ENCODE data around the gene OR51B5. TPM values are rescaled to one million over a fixed set of nuclear protein-coding genes. Genes with fewer than 3 reads are reported as not detected.

OR51B5 gene
- total and polyA plus RNA-seq, 2 donors (not counting 3 experiments of a cell fraction or from before 2014, with no cell fraction given) = 0.07 TPM; not detected in 1

GRCh38 chr11:5364214-5364613 is 20.9 kb upstream of the OR51B5 start:
- H3K4me2 ChIP-seq (ENCODE audit: insufficient read depth, low read length) = no peak overlapping the region
- ChIA-PET CTCF (interaction anchor here (0.8 to 2.0 kb wide), 7 partner anchors 18 to 1177 kb away, joined by 3 to 8 read pairs (median 4); no protein-coding TSS in a partner anchor), POLR2A (no interaction called here)
- no peaks in the 10 kb centered on the region for H4K20me1 ChIP-seq (replicated peaks; ENCODE audit: control insufficient read depth, extremely low read depth, insufficient read depth, low read length)
- no TSS peak for BruUV-seq (replicated peaks)
- intact Hi-C loops (cut with micrococcal nuclease) = no loop called here
- FAIRE-seq = peak; percentile 61
- no peak overlapping the region for H3K4me3 ChIP-seq (replicated peaks in 1 of 3; ENCODE audit: insufficient read depth in 1 of 3, low read depth in 1 of 3, low read length in 3 of 3)
- DNase-seq (ENCODE audit: low read depth, low spot score) = peak; percentile 43
- dilution Hi-C loops (cut with MboI; ENCODE audit: extremely low pct_ligation_motif_present, low sequenced_read_pairs) = no loop called here
- no peak overlapping the region for H2AFZ ChIP-seq (ENCODE audit: low read depth, low read length)
- peaks cover 32% of the 10 kb centered on the region for H3K4me1 ChIP-seq (ENCODE audit: control insufficient read depth, extremely low read depth, insufficient read depth, low read length)
- H3K27me3 ChIP-seq (ENCODE audit: control insufficient read depth in 2 of 2, insufficient read depth in 2 of 2, low read length in 2 of 2) = no peaks in the 10 kb centered on the region
- H3K9me3 ChIP-seq (replicated peaks; ENCODE audit: control insufficient read depth, insufficient read depth, low read length) = no peaks in the 10 kb centered on the region
- H3K36me3 ChIP-seq (ENCODE audit: control insufficient read depth in 2 of 2, extremely low read depth in 1 of 2, insufficient read depth in 2 of 2, low read length in 2 of 2) = no peaks in the 10 kb centered on the region
- peak overlapping the region; percentile 58 for H3K27ac ChIP-seq (ENCODE audit: insufficient read depth, low read depth, low read length)
- H3K9ac ChIP-seq (replicated peaks; ENCODE audit: extremely low read depth, insufficient read depth, low read length) = no peak overlapping the region
- H3K9me1 ChIP-seq (replicated peaks; ENCODE audit: control insufficient read depth, extremely low read depth, insufficient read depth, low read length) = no peaks in the 10 kb centered on the region
- no peaks in the 10 kb centered on the region for H3K79me2 ChIP-seq (ENCODE audit: control insufficient read depth, insufficient read depth, low read length)
- peak; percentile 82 for TF ChIP-seq FOS (IDR thresholded peaks at IDR 0.05; ENCODE audit: borderline replicate concordance, insufficient read depth, low read length)
- TF ChIP-seq GATA2 (IDR thresholded peaks at IDR 0.05; ENCODE audit: insufficient read depth, insufficient read length, low read depth, low read length) = peak; percentile 70
- peak; percentile 65 for TF ChIP-seq JUN (IDR thresholded peaks at IDR 0.05; ENCODE audit: borderline replicate concordance, insufficient read depth, insufficient read length, low read depth)
- no peak for TF ChIP-seq EZH2 (IDR thresholded peaks at IDR 0.05; ENCODE audit: borderline replicate concordance, low read depth, low read length, severe bottlenecking)
- TF ChIP-seq MYC (IDR thresholded peaks at IDR 0.05; ENCODE audit: low read depth, low read length) = no peak
- peak; percentile 60 for TF ChIP-seq POLR2AphosphoS5 (IDR thresholded peaks at IDR 0.05; ENCODE audit: insufficient read depth, low read depth, low read length)

DNA sequence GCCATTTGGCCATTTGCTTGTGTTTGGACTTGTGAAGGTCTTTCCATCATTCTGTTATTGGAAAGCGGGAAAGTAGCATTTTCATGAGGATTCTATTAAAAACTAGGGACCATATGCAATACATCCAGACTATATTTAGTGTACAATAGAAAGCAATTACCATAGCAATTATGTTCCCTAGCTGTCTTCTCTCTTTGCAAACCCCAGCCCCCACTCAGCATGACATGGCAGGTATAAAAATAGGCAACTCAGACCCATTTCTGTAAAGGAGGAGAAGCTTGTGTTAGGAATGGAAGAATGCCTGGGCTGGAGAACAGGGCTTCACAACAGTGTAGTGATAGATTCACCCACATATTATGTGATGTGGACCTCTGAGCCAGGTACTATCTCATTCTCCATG is 20.4 kb upstream of the OR51B5 start:
- no peak for FAIRE-seq
- CTCF ChIA-PET = interaction anchor here (0.9 to 2.0 kb wide), 7 partner anchors 18 to 1176 kb away, joined by 3 to 8 read pairs (median 4); no protein-coding TSS in a partner anchor
- no peaks in the 10 kb centered on the region for H3K27me3 ChIP-seq (ENCODE audit: control insufficient read depth in 2 of 2, insufficient read depth in 2 of 2, low read length in 2 of 2)

More for the DNA sequence above, 20.4 kb upstream of the OR51B5 start:
- TF ChIP-seq MYC (IDR thresholded peaks at IDR 0.05; ENCODE audit: low read depth, low read length) (no peak), MAX (IDR thresholded peaks at IDR 0.05; ENCODE audit: insufficient read depth, insufficient read length) (no peak), GATA2 (IDR thresholded peaks at IDR 0.05; ENCODE audit: insufficient read depth, insufficient read length, low read depth, low read length) (no peak), POLR2AphosphoS5 (IDR thresholded peaks at IDR 0.05; ENCODE audit: insufficient read depth, low read depth, low read length) (no peak), EZH2 (IDR thresholded peaks at IDR 0.05; ENCODE audit: borderline replicate concordance, low read depth, low read length, severe bottlenecking) (no peak), JUN (IDR thresholded peaks at IDR 0.05; ENCODE audit: borderline replicate concordance, insufficient read depth, insufficient read length, low read depth) (no peak), POLR2A (IDR thresholded peaks at IDR 0.05; ENCODE audit: low read depth, low read length) (no peak), FOS (IDR thresholded peaks at IDR 0.05; ENCODE audit: borderline replicate concordance, insufficient read depth, low read length) (no peak)
- TF ChIP-seq, protein P1, sequence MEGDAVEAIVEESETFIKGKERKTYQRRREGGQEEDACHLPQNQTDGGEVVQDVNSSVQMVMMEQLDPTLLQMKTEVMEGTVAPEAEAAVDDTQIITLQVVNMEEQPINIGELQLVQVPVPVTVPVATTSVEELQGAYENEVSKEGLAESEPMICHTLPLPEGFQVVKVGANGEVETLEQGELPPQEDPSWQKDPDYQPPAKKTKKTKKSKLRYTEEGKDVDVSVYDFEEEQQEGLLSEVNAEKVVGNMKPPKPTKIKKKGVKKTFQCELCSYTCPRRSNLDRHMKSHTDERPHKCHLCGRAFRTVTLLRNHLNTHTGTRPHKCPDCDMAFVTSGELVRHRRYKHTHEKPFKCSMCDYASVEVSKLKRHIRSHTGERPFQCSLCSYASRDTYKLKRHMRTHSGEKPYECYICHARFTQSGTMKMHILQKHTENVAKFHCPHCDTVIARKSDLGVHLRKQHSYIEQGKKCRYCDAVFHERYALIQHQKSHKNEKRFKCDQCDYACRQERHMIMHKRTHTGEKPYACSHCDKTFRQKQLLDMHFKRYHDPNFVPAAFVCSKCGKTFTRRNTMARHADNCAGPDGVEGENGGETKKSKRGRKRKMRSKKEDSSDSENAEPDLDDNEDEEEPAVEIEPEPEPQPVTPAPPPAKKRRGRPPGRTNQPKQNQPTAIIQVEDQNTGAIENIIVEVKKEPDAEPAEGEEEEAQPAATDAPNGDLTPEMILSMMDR (IDR thresholded peaks at IDR 0.05; ENCODE audit: extremely low read depth in 1 of 2, insufficient read depth in 1 of 2, low read depth in 1 of 2, low read length in 2 of 2) = no peak
- Histone ChIP-seq H3K4me3 (replicated peaks in 1 of 3; ENCODE audit: insufficient read depth in 1 of 3, low read depth in 1 of 3, low read length in 3 of 3) (no peak overlapping the region), H3K36me3 (ENCODE audit: control insufficient read depth in 2 of 2, extremely low read depth in 1 of 2, insufficient read depth in 2 of 2, low read length in 2 of 2) (no peaks in the 10 kb centered on the region), H3K4me2 (ENCODE audit: insufficient read depth, low read length) (no peak overlapping the region), H3K9ac (replicated peaks; ENCODE audit: extremely low read depth, insufficient read depth, low read length) (no peak overlapping the region), H3K27ac (ENCODE audit: insufficient read depth, low read depth, low read length) (peak overlapping the region; percentile 15), H2AFZ (ENCODE audit: low read depth, low read length) (no peak overlapping the region), H3K4me1 (ENCODE audit: control insufficient read depth, extremely low read depth, insufficient read depth, low read length) (peaks cover 32% of the 10 kb centered on the region), H3K79me2 (ENCODE audit: control insufficient read depth, insufficient read depth, low read length) (no peaks in the 10 kb centered on the region), H3K9me3 (replicated peaks; ENCODE audit: control insufficient read depth, insufficient read depth, low read length) (no peaks in the 10 kb centered on the region), H4K20me1 (replicated peaks; ENCODE audit: control insufficient read depth, extremely low read depth, insufficient read depth, low read length) (no peaks in the 10 kb centered on the region), H3K9me1 (replicated peaks; ENCODE audit: control insufficient read depth, extremely low read depth, insufficient read depth, low read length) (no peaks in the 10 kb centered on the region)
- BruUV-seq (replicated peaks) = no TSS peak
- intact Hi-C loops (cut with micrococcal nuclease) (no loop called here), dilution Hi-C loops (cut with MboI; ENCODE audit: extremely low pct_ligation_motif_present, low sequenced_read_pairs) (no loop called here)
- no peak for DNase-seq (ENCODE audit: low read depth, low spot score)
- POLR2A ChIA-PET = no interaction called here

All from endothelial cell of umbilical vein (primary cell).